Dendritic cell treated with granulocyte-macrophage colony-stimulating factor and Interleukin-4, amounts not matched to agents 40 ng/mL and 50 ng/mL, for 4 days (primary cell): Measurements from ENCODE around the gene FGG.

Source experiments
- H3K27ac Mint-ChIP-seq: one replicate; pipeline ENCODE4 v1.8.0; 2022; ENCODE audit warnings: mild to moderate bottlenecking, mixed read lengths
- H3K27me3 Mint-ChIP-seq: one replicate; pipeline ENCODE4 v1.8.0; 2022; ENCODE audit warnings: mild to moderate bottlenecking, mixed read lengths
- H3K36me3 Mint-ChIP-seq: one replicate; pipeline ENCODE4 v1.8.0; 2022; ENCODE audit warnings: low read depth, mixed read lengths
- H3K4me1 Mint-ChIP-seq: one replicate; pipeline ENCODE4 v1.8.0; 2022; ENCODE audit warnings: low read depth, mixed read lengths
- H3K4me3 Mint-ChIP-seq: one replicate; pipeline ENCODE4 v1.8.0; 2022; ENCODE audit warnings: mild to moderate bottlenecking, moderate library complexity, mixed read lengths
- H3K9me3 Mint-ChIP-seq: one replicate; pipeline ENCODE4 v1.8.0; 2022; ENCODE audit warnings: mixed read lengths
- intact Hi-C: fragments of 100-400 bp; cut with micrococcal nuclease; formaldehyde crosslinking; loops from one replicate; pipeline ENCODE4 v1.15.0; 2022

The FGG gene

GRCh38 chr4:154562697-154563254, 49.7 kb downstream of the FGG start, which contains the start of gene FGB:
Gene FGB (plus strand): TSS chr4:154563011. CDS start chr4:154563019, 8 bp downstream.
- H3K4me3 Mint-ChIP-seq, result no peak within 1 kb of the TSS
- no peaks in the 10 kb centered on the region for H3K9me3 Mint-ChIP-seq
- H3K4me1 Mint-ChIP-seq, result no peaks in the 10 kb centered on the region
- H3K36me3 Mint-ChIP-seq, result no peaks in the 10 kb centered on the region
- intact Hi-C loops, result no loop called here
- no peak within 1 kb of the TSS for H3K27ac Mint-ChIP-seq
- no peaks in the 10 kb centered on the region for H3K27me3 Mint-ChIP-seq

- intact Hi-C loops, result no loop called here
- peaks cover 9% of the 10 kb centered on the region for H3K9me3 Mint-ChIP-seq
- H3K27me3 Mint-ChIP-seq, result no peaks in the 10 kb centered on the region
Measured at GRCh38 chr4:154560824-154561231, 51.6 kb downstream of the FGG start.

GRCh38 chr4:154560419-154560801, 52.0 kb downstream of the FGG start:
- Mint-ChIP-seq H3K4me1 (no peaks in the 10 kb centered on the region), H3K27me3 (no peaks in the 10 kb centered on the region), H3K27ac (no peak overlapping the region), H3K36me3 (no peaks in the 10 kb centered on the region), H3K9me3 (peaks cover 9% of the 10 kb centered on the region), H3K4me3 (no peak overlapping the region)
- intact Hi-C loops, result no loop called here

More at GRCh38 chr4:154560824-154561231, 51.6 kb downstream of the FGG start:
- Mint-ChIP-seq H3K27ac (no peak overlapping the region), H3K4me3 (no peak overlapping the region), H3K36me3 (no peaks in the 10 kb centered on the region), H3K4me1 (no peaks in the 10 kb centered on the region)

- Mint-ChIP-seq H3K4me3 (no peak overlapping the region), H3K9me3 (peaks cover 9% of the 10 kb centered on the region), H3K27me3 (no peaks in the 10 kb centered on the region), H3K27ac (no peak overlapping the region), H3K36me3 (no peaks in the 10 kb centered on the region), H3K4me1 (no peaks in the 10 kb centered on the region)
- intact Hi-C loops, result loop anchor here (10.0 kb wide), 2 partner anchors 215 to 1225 kb away; no protein-coding TSS in a partner anchor
Measured at GRCh38 chr4:154559494-154560418, 52.7 kb downstream of the FGG start.

- Mint-ChIP-seq H3K4me3 (no peak overlapping the region), H3K9me3 (peaks cover 9% of the 10 kb centered on the region), H3K27ac (no peak overlapping the region), H3K27me3 (no peaks in the 10 kb centered on the region), H3K36me3 (no peaks in the 10 kb centered on the region), H3K4me1 (no peaks in the 10 kb centered on the region)
- intact Hi-C loops, result loop anchor here (10.0 kb wide), 2 partner anchors 216 to 1226 kb away; no protein-coding TSS in a partner anchor
Measured at GRCh38 chr4:154559141-154559493, 53.3 kb downstream of the FGG start.
